H9 (cell line): ENCODE data around the gene DUOXA2. TPM values are rescaled to one million over a fixed set of nuclear protein-coding genes. Genes with fewer than 3 reads are reported as not detected.
"Not testable (repeated sequence)": the region's sequence is repeated elsewhere in the genome, so short reads cannot be mapped to it uniquely, and the experiment has no call there.

Source experiments
- DNase-seq: peaks from one replicate; pipeline ENCODE4 v3.0.0-alpha.2; 2017
- H2AFZ ChIP-seq: one replicate; pipeline ENCODE4 v1.6.1; 2013; ENCODE audit warnings: mild to moderate bottlenecking, low read length, control low read depth, moderate library complexity
- H2AK5ac ChIP-seq: 2 replicates; pipeline ENCODE4 v1.6.1; 2013; ENCODE audit warnings: low read length, control low read depth, mixed read lengths; ENCODE audit not compliant: insufficient read length
- H2BK120ac ChIP-seq: one replicate; pipeline ENCODE4 v1.6.1; 2013; ENCODE audit warnings: low read depth, mild to moderate bottlenecking, low read length, control low read depth, inconsistent platforms; ENCODE audit not compliant: poor library complexity, severe bottlenecking
- H2BK12ac ChIP-seq: 2 replicates; pipeline ENCODE4 v1.6.1; 2013; ENCODE audit warnings: low read length, control low read depth, mixed read lengths, low read depth; ENCODE audit not compliant: insufficient read length
- H2BK15ac ChIP-seq: 2 replicates; pipeline ENCODE4 v1.6.1; 2013; ENCODE audit warnings: low read depth, low read length, control low read depth
- H2BK20ac ChIP-seq: one replicate; pipeline ENCODE4 v1.6.1; 2013; ENCODE audit warnings: low read depth, mild to moderate bottlenecking, low read length, control low read depth, inconsistent platforms; ENCODE audit not compliant: poor library complexity, severe bottlenecking
- H2BK5ac ChIP-seq: 2 replicates; pipeline ENCODE4 v1.6.1; 2013; ENCODE audit warnings: low read length, control low read depth, mixed read lengths; ENCODE audit not compliant: insufficient read length
- H3K14ac ChIP-seq: 2 replicates; pipeline ENCODE4 v1.6.1; 2013; ENCODE audit warnings: low read length, control low read depth; ENCODE audit not compliant: insufficient read depth
- H3K18ac ChIP-seq: 2 replicates; pipeline ENCODE4 v1.6.1; 2013; ENCODE audit warnings: low read depth, mild to moderate bottlenecking, mixed read lengths, low read length, control low read depth; ENCODE audit not compliant: insufficient read length
- H3K23ac ChIP-seq: 2 replicates; pipeline ENCODE4 v1.6.1; 2013; ENCODE audit warnings: low read length, control low read depth, mixed read lengths, low read depth; ENCODE audit not compliant: insufficient read length
- H3K23me2 ChIP-seq: 2 replicates; pipeline ENCODE4 v1.6.1; 2013; ENCODE audit warnings: low read depth, mild to moderate bottlenecking, mixed read lengths, low read length, control low read depth; ENCODE audit not compliant: insufficient read length, poor library complexity, severe bottlenecking
- H3K27ac ChIP-seq: 2 replicates; pipeline ENCODE4 v1.5.1; 2013; ENCODE audit warnings: low read length, control low read depth, mixed read lengths, low read depth; ENCODE audit not compliant: insufficient read length
- H3K27me3 ChIP-seq: 2 replicates; pipeline ENCODE4 v1.6.1; 2013; ENCODE audit warnings: low read length, control low read depth, inconsistent platforms; ENCODE audit not compliant: insufficient read depth
- H3K4ac ChIP-seq: 2 replicates; pipeline ENCODE4 v1.6.1; 2013; ENCODE audit warnings: low read depth, mild to moderate bottlenecking, control low read depth, inconsistent platforms, low read length, moderate library complexity
- H3K4me1 ChIP-seq: 2 replicates; pipeline ENCODE4 v1.6.1; 2013; ENCODE audit warnings: low read length, control low read depth, inconsistent platforms; ENCODE audit not compliant: insufficient read depth
- H3K4me2 ChIP-seq: 2 replicates; pipeline ENCODE4 v1.6.1; 2013; ENCODE audit warnings: low read length, control low read depth, mixed read lengths; ENCODE audit not compliant: insufficient read length, insufficient read depth
- H3K56ac ChIP-seq: 2 replicates; pipeline ENCODE4 v1.6.1; 2013; ENCODE audit warnings: low read depth, mild to moderate bottlenecking, mixed read lengths, low read length, control low read depth; ENCODE audit not compliant: insufficient read length
- H3K79me1 ChIP-seq: 2 replicates; pipeline ENCODE4 v1.6.1; 2013; ENCODE audit warnings: low read depth, mild to moderate bottlenecking, moderate library complexity, low read length, control low read depth, inconsistent platforms; ENCODE audit not compliant: insufficient read depth, poor library complexity, severe bottlenecking
- H3K79me2 ChIP-seq: 2 replicates; pipeline ENCODE4 v1.6.1; 2013; ENCODE audit warnings: low read length, control low read depth, inconsistent platforms; ENCODE audit not compliant: insufficient read depth
- H3K9ac ChIP-seq: 2 replicates; pipeline ENCODE4 v1.6.1; 2013; ENCODE audit warnings: low read length, control low read depth, mixed read lengths; ENCODE audit not compliant: insufficient read length; ENCODE audit errors: extremely low read depth
- H3K9me3 ChIP-seq: one replicate; pipeline ENCODE4 v1.6.1; 2013; ENCODE audit warnings: low read depth, low read length, inconsistent platforms; ENCODE audit not compliant: control insufficient read depth
- H3T11ph ChIP-seq: one replicate; pipeline ENCODE4 v1.6.1; 2013; ENCODE audit warnings: mild to moderate bottlenecking, low read length, control low read depth, inconsistent platforms
- H4K20me1 ChIP-seq: one replicate; pipeline ENCODE4 v1.6.1; 2013; ENCODE audit not compliant: control insufficient read depth, insufficient read length, insufficient read depth
- H4K5ac ChIP-seq: 2 replicates; pipeline ENCODE4 v1.6.1; 2013; ENCODE audit warnings: low read depth, mild to moderate bottlenecking, mixed read lengths, low read length, control low read depth; ENCODE audit not compliant: insufficient read length
- H4K8ac ChIP-seq: replicated peaks from 2 replicates; pipeline ENCODE4 v1.6.1; 2013; ENCODE audit warnings: low read length, control low read depth, mixed read lengths, low read depth; ENCODE audit not compliant: insufficient read length
- H4K91ac ChIP-seq: 2 replicates; pipeline ENCODE4 v1.6.1; 2013; ENCODE audit warnings: low read depth, mild to moderate bottlenecking, moderate library complexity, mixed read lengths, low read length, control low read depth; ENCODE audit not compliant: insufficient read length
- H3K27ac Mint-ChIP-seq, 3 experiments: 2 replicates in 2 of 3; 3 replicates in 1 of 3; pipeline ENCODE4 v1.8.0; 2020 to 2021; ENCODE audit warnings: mixed read lengths in 3 of 3, mild to moderate bottlenecking in 1 of 3, moderate library complexity in 1 of 3
- H3K27me3 Mint-ChIP-seq: 2 replicates; pipeline ENCODE4 v1.8.0; 2021; ENCODE audit warnings: low read depth, mild to moderate bottlenecking, moderate library complexity, mixed read lengths
- H3K36me3 Mint-ChIP-seq, 3 experiments: 2 replicates in 2 of 3; 3 replicates in 1 of 3; pipeline ENCODE4 v1.8.0; 2020 to 2021; ENCODE audit warnings: low read depth in 3 of 3, mixed read lengths in 3 of 3; ENCODE audit not compliant: insufficient read depth in 1 of 3
- H3K4me1 Mint-ChIP-seq, 2 experiments: 2 replicates each; pipeline ENCODE4 v1.8.0; 2020; ENCODE audit warnings: mixed read lengths in 2 of 2
- H3K4me3 Mint-ChIP-seq, 2 experiments: 2 replicates in 1 of 2; 3 replicates in 1 of 2; pipeline ENCODE4 v1.8.0; 2020 to 2021; ENCODE audit warnings: mild to moderate bottlenecking in 2 of 2, mixed read lengths in 2 of 2, moderate library complexity in 1 of 2
- H3K9me3 Mint-ChIP-seq, 2 experiments: 2 replicates in 1 of 2; 3 replicates in 1 of 2; pipeline ENCODE4 v1.8.0; 2020; ENCODE audit warnings: mild to moderate bottlenecking in 2 of 2, mixed read lengths in 2 of 2, moderate library complexity in 1 of 2
- WGBS: extraction: QIAGEN DNeasy Blood & Tissue Kit; methylation state at CpG from one replicate; pipeline ENCODE4 v1.1.7; 2013; ENCODE audit warnings: missing lambda C conversion rate, low lambda C conversion rate, mixed read lengths; ENCODE audit not compliant: insufficient read length; ENCODE audit errors: extremely low coverage; 5-methylcytosine and 5-hydroxymethylcytosine counted together
- total RNA-seq: library from RNA; stranded (reverse); gene quantifications from 2 replicates; pipeline ENCODE4 v1.2.1, GENCODE V29; 2021

DUOXA2 gene
- total RNA-seq, 1 experiment from 2014 or later: not detected

- WGBS: no CpG with 5 or more reads among the region's 5 CpGs
- not testable (repeated sequence) for H2BK15ac ChIP-seq, H3K23me2 ChIP-seq, H4K20me1 ChIP-seq, H2AFZ ChIP-seq, H3K36me3 Mint-ChIP-seq, H3K79me1 ChIP-seq, H2BK120ac ChIP-seq, H3K9me3 ChIP-seq, H3K18ac ChIP-seq, H2BK20ac ChIP-seq, H3K14ac ChIP-seq, H3K4me1 ChIP-seq, H4K91ac ChIP-seq, H4K5ac ChIP-seq, H4K8ac ChIP-seq, H3K56ac ChIP-seq, H3K4ac ChIP-seq, H3K23ac ChIP-seq, H2BK5ac ChIP-seq, H3K4me3 Mint-ChIP-seq, H3T11ph ChIP-seq, H3K27ac ChIP-seq, H3K9ac ChIP-seq, H3K79me2 ChIP-seq, DNase-seq, H3K4me1 Mint-ChIP-seq, H3K9me3 Mint-ChIP-seq, H3K4me2 ChIP-seq, H2BK12ac ChIP-seq, H3K27me3 Mint-ChIP-seq, H2AK5ac ChIP-seq, H3K27ac Mint-ChIP-seq, H3K27me3 ChIP-seq
Measured at GRCh38 chr15:45079628-45080246, 34.4 kb upstream of the DUOXA2 start.

GRCh38 chr15:45080593-45080992 lies 33.5 kb upstream of the DUOXA2 start:
- H3K23ac ChIP-seq, H3K27ac Mint-ChIP-seq, H2BK5ac ChIP-seq, H3K4me3 Mint-ChIP-seq, H4K91ac ChIP-seq, H3K4me2 ChIP-seq, H3K4ac ChIP-seq, H4K5ac ChIP-seq, H3K23me2 ChIP-seq, H3T11ph ChIP-seq, H3K79me1 ChIP-seq, H3K56ac ChIP-seq, H3K27ac ChIP-seq, H2AK5ac ChIP-seq, H3K27me3 ChIP-seq, H2BK20ac ChIP-seq, H4K20me1 ChIP-seq, H3K9me3 ChIP-seq, H2BK15ac ChIP-seq, H2BK120ac ChIP-seq, H3K36me3 Mint-ChIP-seq, DNase-seq, H3K18ac ChIP-seq, H3K9ac ChIP-seq, H3K9me3 Mint-ChIP-seq, H4K8ac ChIP-seq, H3K14ac ChIP-seq, H3K4me1 ChIP-seq, H2BK12ac ChIP-seq, H3K27me3 Mint-ChIP-seq, H2AFZ ChIP-seq, H3K4me1 Mint-ChIP-seq, H3K79me2 ChIP-seq: not testable (repeated sequence)
- no CpG with 5 or more reads among the region's 3 CpGs for WGBS
